ENCODE data around the gene CCDC112. TPM values are rescaled to one million over a fixed set of nuclear protein-coding genes. Genes with fewer than 3 reads are reported as not detected.

Gene CCDC112
- total and polyA plus RNA-seq, 2 of the 4 experiments (the other 2 are of a cell fraction): 2.0 to 2.3 TPM

GRCh38 chr5:115291397-115291796, 5.1 kb downstream of the CCDC112 start:
- Histone ChIP-seq H4K8ac (ENCODE audit: low read depth in 2 of 2, low read length in 2 of 2) (no peak overlapping the region), H3K79me1 (ENCODE audit: low read depth in 1 of 2, low read length in 2 of 2) (peaks cover 22 to 41% of the 10 kb centered on the region in 2 experiments), H3K36me3 (ENCODE audit: control insufficient read depth, insufficient read depth, low read length) (no peaks in the 10 kb centered on the region), H3K4ac (ENCODE audit: low read depth, low read length) (no peak overlapping the region), H4K5ac (ENCODE audit: low read depth, low read length) (no peak overlapping the region), H3K9me1 (ENCODE audit: insufficient read depth, low read length) (no peaks in the 10 kb centered on the region), H3K18ac (ENCODE audit: low read depth, low read length) (no peak overlapping the region), H4K91ac (ENCODE audit: insufficient read depth, low read depth, low read length) (no peak overlapping the region), H2BK5ac (ENCODE audit: low read depth, low read length, poor library complexity, severe bottlenecking) (no peak overlapping the region), H4K20me1 (ENCODE audit: insufficient read depth, low read length) (no peaks in the 10 kb centered on the region), H3K9me3 (ENCODE audit: control insufficient read depth, insufficient read depth, low read length) (peaks cover 2% of the 10 kb centered on the region; the same call in 1 of the 2 replicates), H2AK9ac (replicated peaks; ENCODE audit: low read depth, low read length, poor library complexity) (no peak overlapping the region), H3K4me2 (ENCODE audit: low read depth, low read length) (no peak overlapping the region), H3K9ac (ENCODE audit: low read depth, low read length) (no peak overlapping the region), H3K27me3 (ENCODE audit: control insufficient read depth, insufficient read depth, low read length) (no peaks in the 10 kb centered on the region), H2BK15ac (ENCODE audit: low read depth, low read length) (no peak overlapping the region), H3K4me1 (ENCODE audit: control insufficient read depth, insufficient read depth, low read length) (no peaks in the 10 kb centered on the region), H2BK20ac (ENCODE audit: low read depth, low read length) (no peak overlapping the region), H3K23ac (ENCODE audit: low read depth, low read length) (no peak overlapping the region), H3K4me3 (ENCODE audit: insufficient read depth, low read depth, low read length) (no peak overlapping the region), H3K27ac (ENCODE audit: insufficient read depth, low read length) (no peak overlapping the region), H2AFZ (replicated peaks; ENCODE audit: low read length, poor library complexity) (no peak overlapping the region), H2BK120ac (ENCODE audit: low read depth, low read length) (no peak overlapping the region), H2AK5ac (ENCODE audit: low read depth, low read length) (no peak overlapping the region), H3K56ac (ENCODE audit: extremely low read depth, insufficient read depth, low read length) (no peak overlapping the region), H3K14ac (replicated peaks; ENCODE audit: low read depth, low read length) (no peak overlapping the region)
- in situ Hi-C loops (cut with MboI; ENCODE audit: low sequenced_read_pairs): loop anchor here (25.0 kb wide), 1 partner anchor 546 kb away; the partner anchor contains the start of genes AP3S1 and ATG12
- ChIA-PET POLR2A (ENCODE audit: unreplicated experiment) (no interaction called here), CTCF (no interaction called here)
- intact Hi-C loops (cut with micrococcal nuclease): no loop called here
- DNase-seq: no peak
- no peak for TF ChIP-seq RFX5 (IDR thresholded peaks at IDR 0.05; ENCODE audit: low read depth, low read length)
- no peak for TF ChIP-seq MAZ (IDR thresholded peaks at IDR 0.05; ENCODE audit: borderline replicate concordance, low read depth, low read length)
- TF ChIP-seq MAFK (IDR thresholded peaks at IDR 0.05; ENCODE audit: low read depth, low read length): 0 out of 2 replicates have a peak, but pooled peaks have one; percentile 4
- ATAC-seq (ENCODE audit: low read depth): no peak
- dilution Hi-C loops (cut with HindIII; ENCODE audit: low sequenced_read_pairs, unreplicated experiment): no loop called here
- no TSS peak for BruUV-seq (replicated peaks)

Measured in IMR-90 (cell line).